Anterior cingulate cortex (tissue), 58 donors: Measurements from ENCODE around the gene SLC26A2.

Experiments
- DNase-seq, 58 donors: peaks; one replicate each; lab custom pipeline; 2025; lab: John Stamatoyannopoulos, UW

Gene SLC26A2

DNA sequence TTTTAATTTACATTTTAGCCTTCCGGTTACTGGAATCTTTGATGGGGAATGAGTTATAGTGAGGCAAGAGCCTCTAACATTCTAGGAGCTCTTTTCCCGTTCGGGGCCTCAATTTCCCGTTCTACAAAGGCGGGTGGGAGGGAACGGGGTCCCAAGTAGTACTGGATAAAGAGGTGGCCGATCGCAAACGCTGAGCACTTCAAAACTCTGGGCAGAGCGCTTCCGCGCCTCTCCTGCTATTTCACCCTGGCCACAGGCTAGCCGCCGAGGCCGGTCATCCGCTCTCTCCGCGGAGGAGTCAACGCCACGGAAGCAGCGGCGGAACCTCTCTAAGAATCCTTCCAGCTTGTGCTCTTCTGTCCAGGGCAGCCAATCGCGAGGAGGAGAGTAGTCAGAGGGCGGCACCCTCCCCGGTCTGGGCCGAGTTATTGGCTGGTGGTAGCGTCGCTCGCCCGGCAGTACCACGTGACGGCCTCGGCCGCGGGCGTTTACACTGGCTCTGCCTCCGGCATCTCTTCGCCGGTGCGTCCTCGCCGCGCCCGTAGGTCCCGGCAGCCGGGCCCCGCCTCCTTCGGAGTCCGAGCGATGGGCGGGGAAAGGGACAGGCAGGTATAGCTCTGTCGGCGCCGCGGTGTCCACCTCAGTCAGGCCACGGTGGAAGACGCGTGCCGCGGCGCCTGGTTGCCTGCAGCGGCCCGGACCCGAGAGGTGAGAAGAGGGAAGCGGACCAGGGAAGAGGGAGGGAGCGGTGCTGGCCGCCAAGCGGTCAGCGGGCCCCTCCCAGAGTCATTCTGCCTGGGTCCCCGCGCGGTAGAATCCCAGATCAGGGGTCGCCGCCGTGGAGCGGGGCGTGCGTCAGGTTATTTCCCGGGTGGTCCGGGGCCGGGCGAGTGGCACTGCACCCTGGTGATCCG is at the start of gene SLC26A2:
SLC26A2 (plus strand) TSS at position 487 of the 914 bp plus-strand sequence. CDS start 16,895 bp downstream, outside the sequence.
- peak; percentile 77 to 99 (median 96) for DNase-seq

DNA sequence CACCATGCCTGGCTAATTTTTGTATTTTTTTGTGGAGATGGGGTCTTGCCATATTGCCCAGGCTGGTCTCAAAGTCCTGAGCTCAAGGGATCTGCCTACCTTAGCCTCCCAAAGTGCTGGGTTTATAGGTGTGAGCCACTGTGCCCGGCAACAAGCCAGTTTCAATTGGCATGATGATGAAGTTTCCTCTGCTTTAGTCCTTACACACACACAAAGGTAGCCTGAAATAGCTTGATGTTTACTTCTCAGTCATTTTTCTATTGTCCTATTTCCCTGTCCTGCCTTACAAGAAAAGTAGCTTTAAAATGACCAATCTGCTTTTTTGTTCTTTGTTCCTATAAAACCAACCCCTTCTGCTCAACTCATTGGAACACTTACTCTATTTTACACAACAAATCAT is 49.5 kb upstream of the SLC26A2 start:
- DNase-seq = no peak

DNA sequence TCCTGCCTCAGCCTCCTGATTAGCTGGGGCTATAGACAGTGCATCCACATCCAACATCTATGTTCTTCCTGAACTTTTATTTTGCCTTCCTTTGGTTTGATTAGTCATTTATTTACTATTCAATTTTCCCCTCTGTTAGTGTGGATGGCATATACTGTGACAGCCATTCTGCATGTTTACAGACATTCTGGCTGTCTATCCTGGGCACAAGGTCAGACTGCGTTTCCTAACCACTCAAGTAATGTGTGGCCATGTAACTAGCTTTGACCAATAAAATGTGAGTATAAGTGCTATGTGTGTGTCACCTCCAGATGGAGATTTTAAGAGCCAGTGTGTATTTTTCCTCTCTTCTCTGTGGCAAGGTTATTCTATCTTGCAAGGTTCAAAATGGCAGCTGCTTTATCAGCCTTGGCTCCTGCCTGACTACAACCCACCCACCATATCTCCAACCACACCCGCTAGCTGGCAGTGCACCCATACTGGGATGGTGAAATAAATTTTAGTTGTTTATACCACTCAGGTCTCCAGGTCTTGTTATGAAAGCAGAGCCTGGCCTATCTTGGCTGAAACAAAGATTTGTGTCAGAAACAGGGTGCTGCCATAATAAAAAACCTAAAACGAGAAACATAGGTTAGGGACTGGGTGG is 48.2 kb upstream of the SLC26A2 start:
- DNase-seq = no peak

DNA sequence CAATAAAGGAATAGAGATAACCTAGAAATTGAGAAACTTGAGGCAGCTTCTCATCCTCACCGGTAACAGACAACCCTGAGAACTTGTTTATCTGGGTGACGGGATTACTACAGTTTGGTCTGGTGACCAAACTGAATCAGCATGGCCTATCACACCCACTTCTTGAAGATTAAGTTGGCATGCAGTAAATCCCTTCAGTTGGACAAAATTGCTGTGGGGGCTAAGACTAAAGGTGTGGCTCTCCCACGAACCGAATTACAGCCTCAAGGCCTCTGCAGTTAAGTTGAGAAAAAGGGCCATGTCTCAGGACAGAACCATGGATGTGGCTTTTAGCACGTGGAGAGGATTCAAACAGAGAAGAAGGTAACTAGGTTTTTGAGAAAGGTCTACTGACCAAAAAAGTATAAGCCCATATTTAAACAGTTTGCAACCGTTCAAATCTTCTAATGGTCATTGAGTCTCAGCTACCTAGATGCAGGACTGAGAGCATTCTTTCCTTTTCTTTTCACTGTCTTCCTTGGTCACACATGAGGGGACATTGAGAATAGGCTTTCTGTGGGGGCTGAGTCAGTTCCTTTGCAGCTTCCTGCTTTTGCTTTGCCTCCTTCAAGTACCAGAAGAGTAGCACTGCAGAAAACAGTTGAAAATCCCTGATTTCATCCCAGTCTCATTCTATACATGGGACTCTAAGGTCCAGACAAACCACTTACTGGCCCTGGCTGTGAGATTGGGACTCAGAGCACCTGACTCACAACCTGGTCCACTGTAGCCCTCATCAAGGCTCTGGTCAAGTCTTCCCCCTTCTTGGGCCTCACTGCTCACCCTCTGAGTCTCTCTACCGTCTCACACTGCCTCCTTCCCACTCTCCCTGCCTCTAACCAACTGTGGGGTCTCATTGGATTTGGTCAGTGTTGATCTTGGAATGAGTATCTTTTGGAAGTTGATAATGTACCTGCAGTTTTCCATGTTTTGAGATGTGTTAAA is 46.8 kb upstream of the SLC26A2 start:
- no peak for DNase-seq

DNA sequence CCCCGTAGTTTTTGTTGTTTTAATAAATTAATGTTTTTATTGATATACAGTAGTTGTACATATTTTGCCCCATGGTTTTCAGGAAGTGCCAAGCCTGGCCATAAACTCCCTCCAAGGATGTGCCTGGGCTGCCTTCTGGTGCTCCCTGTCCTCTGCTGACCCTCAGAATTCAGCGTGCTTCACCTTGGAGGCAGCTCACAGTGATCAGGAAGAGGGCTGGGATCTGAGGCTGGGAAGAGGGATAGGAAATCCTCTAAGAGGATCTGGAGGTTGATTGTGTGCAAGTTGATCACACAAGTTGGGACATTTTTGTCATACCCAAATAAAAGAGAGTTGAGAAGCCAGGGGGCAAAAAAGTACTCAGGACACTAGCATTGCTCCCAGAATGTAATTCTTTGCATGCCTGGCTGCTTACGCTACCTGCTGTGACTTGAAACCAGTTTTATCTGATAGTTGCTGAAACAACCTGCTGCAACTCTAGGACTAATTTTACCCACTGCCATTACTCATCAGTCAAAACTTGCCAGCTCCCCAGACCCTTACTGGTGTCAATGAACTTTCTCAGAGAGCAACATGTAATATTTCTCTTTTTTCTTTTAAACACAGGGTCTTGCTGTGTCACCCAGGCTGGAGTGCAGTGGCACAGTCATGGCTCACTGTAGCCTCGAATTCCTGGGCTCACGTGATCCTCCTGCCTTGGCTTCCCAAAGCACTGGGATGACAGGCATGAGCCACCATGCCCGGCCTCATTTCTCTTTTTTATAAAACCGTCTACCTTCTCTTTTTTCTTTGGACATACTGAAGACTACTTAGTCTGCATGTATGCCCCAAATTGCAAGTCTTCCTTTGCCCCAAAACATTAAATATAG is 44.9 kb upstream of the SLC26A2 start:
- DNase-seq = no peak

DNA sequence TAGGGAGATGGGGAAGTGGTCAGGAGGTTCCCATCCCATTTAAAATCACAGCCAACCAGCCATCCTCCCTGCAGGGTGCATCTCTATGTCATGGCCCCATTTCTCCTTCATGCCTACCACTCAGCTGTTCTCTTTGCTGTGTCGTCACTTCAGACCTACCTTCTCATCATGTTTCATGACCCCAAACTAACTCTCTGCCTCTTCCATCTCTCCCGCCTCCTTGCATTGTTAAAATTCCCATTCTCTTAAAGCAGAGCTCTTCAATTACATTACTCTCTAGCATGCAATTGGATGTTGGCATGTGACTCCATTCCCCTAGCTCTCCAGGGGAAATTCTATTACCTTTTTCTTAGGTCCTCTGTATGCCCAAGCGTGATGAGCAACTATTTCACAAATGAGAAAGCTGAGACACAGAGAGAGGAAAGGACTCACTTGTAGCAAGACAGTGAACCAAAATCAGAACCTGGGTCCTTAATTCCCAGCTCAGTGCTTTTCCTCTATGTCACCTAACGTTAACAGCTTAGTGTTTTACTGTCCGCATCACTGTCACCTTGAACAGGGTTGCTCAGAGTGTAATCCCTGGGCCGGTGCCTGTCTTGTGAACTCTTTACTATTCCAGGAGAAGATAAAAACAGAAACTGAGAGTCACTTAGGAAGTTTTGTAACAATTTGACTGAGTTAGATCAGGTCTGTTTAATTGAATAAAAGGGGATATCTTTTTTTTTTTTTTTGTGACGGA is 44.1 kb upstream of the SLC26A2 start:
- DNase-seq = no peak

DNA sequence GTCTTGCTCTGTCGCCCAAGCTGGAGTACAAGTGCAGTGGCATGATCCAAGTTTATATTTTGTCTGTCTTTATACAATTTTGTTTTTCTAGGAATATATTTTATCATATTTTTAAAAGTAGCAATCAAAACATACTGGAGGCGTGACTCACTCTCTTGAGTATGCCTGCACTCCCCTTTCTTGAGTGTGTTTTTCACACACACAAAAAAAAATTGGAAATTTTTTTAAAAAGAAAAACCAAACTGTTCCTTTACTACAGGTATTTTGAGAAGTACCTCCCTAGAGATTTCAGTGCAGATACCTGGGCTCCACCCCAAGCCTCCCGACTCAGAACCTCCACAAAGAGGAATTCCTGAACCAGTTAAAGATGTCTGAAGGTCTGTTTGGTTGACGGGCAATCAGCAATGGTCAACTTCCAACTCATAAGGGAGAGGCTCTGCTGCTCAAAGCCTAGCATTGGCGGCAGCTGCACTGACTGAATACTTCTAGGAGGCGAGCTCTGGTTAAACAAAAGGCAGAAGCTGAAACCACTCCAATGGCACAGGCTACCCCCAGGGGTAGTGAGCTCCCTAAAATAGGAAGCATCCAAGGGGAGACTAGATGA is 43.4 kb upstream of the SLC26A2 start:
- DNase-seq = no peak

DNA sequence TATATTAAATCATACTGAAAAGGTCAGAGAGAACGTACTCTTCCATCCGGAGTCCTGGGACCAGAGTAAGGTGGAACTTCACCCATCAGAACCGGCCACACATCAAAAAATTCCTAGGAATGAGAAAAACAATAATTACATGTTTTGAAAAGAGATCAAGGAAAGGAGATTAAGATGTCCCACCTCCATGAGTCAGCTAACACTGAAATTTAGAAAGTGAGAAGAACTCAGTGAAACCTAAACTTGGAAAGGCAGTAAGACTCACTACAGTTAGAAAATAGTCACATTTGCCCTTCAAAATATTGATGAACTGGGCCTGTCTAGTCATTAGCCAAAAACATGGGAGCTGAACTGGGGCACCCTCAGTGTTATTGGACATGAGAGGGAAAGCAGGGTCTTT is 39.0 kb upstream of the SLC26A2 start:
- no peak for DNase-seq

DNA sequence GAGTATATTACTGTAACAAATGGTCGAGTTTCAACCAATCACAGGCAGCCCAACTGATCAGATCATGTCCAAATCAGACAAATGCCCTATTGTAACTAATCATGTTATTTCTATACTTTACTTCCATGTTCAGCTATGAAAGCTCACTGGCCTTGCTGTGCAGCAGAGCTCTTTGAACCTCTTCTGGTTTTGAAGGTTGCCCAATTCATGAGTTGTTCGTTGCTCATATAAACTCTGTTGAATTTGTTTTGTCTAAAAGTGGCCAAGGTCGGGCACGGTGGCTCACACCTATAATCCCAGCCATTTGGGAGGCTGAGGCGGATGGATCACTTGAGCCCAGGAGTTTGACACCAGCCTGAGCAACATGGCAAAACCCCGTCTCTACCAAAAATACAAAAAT is 37.6 kb upstream of the SLC26A2 start:
- DNase-seq = no peak

DNA sequence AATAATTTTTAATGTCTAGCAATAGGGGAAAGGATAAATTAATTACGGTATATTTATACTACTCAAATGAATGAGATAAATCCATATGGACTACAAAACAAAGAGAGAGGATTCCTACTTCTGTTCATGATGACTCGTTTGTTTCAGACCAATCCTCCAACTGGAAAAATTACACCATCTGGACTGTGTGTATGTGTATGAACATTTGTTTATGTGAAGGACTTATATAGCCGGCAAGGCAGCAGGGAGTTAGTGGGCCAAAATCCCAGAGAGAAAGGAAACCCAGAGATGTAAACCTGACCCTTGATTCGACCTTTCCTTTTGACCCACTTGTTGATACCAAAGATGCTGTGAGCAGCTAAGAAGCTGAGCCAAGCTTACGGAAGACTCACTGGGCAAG is 36.1 kb upstream of the SLC26A2 start:
- DNase-seq = no peak

DNA sequence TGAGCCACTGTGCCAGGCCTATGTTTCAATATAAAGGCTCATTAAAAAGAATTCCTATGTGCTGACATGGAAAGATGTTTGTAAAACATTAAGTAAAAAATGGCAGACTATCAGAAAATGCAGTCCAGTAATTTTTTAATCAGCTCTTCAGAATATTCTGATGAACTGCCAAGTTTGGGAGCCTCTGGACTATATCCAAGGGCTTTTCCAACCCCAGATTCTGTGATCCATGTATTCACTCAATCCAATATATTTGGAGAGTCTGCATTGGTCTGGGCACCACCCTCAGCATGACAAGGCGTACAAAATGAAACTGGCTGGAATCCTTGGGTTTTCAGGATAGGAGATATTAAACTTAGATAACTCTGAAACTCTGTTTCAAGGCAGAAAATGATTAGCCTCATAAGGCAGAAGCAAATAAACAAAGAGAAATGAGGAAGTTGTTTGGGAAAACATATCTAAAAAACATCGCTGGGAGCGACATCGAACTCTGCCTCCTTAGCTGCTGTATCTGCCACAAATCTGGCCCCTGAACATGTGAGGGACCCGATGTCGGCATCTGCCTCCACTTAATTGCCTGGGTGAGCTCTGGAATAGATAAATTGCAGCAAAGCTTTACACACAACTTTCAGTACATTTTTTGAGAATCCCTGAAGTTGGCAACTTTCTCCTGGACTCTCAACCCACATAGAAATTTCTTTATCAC is 30.4 kb upstream of the SLC26A2 start:
- no peak for DNase-seq

DNA sequence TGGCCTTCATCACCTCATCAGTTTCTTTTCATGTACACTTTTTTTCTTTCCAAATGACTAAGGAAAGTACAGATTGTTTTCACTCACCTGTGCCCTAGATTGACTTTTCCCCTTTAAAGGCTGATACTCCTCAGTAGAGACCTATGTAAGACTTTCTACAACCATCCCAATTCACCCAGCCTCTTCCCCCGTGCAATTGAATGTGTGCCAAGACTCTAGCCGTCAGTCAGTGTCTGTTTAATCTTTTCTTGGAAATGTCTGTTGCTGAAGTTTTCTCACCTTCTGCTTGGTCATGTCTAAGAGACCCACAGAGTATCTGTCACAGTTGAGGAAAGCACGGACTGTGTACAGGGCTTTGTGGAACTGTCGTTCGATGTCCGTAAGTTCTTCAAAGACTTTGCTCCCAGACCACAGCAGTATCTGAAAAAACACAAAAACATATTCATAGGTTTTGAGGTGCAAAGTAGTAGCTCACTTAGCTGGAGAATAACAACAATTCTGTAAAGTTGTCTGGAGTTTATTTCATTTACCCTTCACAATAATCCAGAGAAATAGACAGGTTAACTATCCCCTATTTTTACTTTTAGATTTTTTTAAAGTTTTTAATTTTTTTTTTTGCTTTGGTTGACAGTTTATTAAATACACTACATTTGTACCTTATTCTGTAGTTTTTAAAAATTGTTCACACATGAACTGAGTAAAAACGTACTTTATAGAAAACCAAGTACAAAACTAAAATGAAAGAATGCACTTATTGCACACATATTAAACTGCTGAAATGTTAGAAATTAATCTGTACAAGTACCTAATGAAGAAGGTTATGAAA is 29.6 kb upstream of the SLC26A2 start:
- DNase-seq = no peak

DNA sequence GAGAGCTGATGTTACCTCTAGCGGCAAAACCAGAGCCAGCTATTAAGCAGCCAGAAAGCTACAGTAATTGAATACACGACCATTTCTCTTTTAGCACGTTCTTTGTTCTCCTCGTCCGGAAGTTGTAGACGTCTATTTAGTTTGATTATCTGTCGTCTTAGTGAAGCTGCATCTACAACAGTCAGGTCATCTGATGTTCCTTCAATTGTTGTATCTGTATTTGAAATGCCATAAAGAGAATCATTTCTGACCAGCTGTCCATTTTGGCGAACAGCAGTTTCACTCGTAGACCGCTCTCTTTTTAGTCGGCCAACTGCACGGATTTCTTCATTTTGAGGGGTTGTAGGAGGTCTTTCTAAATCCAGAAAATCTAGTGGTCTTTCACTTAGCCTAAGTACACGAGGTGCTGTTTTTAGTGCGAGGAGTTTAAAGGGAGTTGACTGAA is 28.5 kb upstream of the SLC26A2 start:
- no peak for DNase-seq

DNA sequence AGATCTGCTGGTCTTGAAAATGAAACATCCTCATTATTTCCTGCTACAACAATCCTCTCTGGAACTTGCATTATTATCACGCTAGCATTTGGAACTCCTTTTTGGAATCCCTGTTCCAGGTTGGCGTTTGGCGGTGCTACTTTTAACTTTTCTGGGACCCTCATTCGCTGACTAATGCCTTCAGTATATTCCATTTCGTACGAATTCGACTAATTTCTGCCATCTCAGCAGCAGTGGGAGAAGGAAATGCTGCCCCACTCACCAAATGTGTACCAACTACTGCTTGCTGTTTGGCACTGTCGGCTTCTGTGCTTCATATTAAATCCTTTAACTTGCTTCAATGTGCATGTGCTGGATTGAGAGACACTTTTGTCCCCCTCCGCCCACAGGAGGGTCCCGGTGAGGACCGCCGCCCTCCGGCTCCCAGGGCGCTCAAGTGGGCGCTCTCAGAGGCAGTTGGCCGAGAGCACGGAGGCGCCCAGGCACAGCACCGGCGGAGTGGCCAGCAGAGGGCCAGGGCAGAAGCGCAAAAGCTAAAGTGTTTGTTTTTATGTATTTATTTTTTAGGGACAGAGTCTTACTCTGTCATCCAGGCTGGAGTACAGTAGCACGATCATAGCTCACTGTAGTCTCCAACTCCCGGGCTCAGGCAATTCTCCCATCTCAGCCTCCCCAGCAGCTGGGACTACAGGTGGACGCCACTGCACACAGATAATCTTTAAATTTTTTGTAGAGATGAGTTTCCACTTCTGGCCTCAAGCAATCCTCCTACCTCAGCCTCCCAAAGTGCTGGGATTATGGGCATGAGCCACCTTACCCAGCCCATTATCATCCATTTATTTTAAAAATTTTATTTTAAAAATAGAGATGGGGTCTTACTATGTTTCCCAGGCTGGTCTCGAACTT is 27.9 kb upstream of the SLC26A2 start:
- no peak for DNase-seq

DNA sequence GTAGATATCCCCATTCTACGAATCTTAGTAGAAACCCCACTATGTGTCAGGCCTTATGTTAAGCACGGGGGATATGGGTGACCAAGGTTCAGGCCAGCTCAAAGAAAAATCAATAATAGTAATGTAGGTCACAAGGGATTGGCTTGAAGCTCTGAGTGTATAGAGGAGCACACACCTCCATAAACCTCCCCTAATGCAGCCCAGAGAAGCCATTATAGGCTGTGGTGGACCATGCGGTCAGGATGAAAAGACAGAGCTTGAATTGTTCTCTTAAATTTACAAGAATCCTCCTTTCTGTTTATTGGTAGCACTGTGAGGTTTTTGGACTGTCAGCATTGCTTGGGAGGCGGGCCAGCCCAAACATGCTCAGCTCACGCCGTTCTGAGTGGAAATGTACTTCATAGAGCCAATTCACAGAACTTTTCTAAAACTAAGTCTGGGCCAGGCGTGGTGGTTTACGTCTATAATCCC is 25.1 kb upstream of the SLC26A2 start:
- no peak for DNase-seq
